ENCODE results near the gene ZNF483. TPM values are rescaled to one million over a fixed set of nuclear protein-coding genes. Genes with fewer than 3 reads are reported as not detected.

ZNF483 gene
- total and polyA plus RNA-seq, 9 of the 15 experiments (the other 6 are each of a cell fraction or from before 2014, with no cell fraction given), result 0.04 to 1.0 (median 0.38) TPM

- TF ChIP-seq ZNF609 (CRISPR knock-in tag; IDR thresholded peaks at IDR 0.05; ENCODE audit: borderline replicate concordance), result no peak
- no peak for TF ChIP-seq THRB (CRISPR knock-in tag; conservative IDR thresholded peaks at IDR 0.05)
- no peak for TF ChIP-seq ZNF274 (IDR thresholded peaks at IDR 0.05; ENCODE audit: borderline replicate concordance, low read depth, low read length)
- peak; percentile 39; the same call in 1 of the 2 replicates for TF ChIP-seq TOE1 (IDR thresholded peaks at IDR 0.05; ENCODE audit: borderline replicate concordance)
- no peak for TF ChIP-seq TOE1 (CRISPR knock-in tag; IDR thresholded peaks at IDR 0.05; ENCODE audit: borderline replicate concordance, low read depth)
- no peak for TF ChIP-seq IRF2 (CRISPR knock-in tag; IDR thresholded peaks at IDR 0.05)
- TF ChIP-seq USF2 (CRISPR knock-in tag; IDR thresholded peaks at IDR 0.05), result no peak
- TF ChIP-seq BCLAF1 (IDR thresholded peaks at IDR 0.05; ENCODE audit: borderline replicate concordance in 1 of 2, control insufficient read depth in 1 of 2, low read depth in 2 of 2, low read length in 1 of 2), result no peak
- 0 out of 2 replicates have a peak, but pooled peaks have one; percentile 9 for TF ChIP-seq ERF (CRISPR knock-in tag; IDR thresholded peaks at IDR 0.05)
- TF ChIP-seq ARID3B (CRISPR knock-in tag; IDR thresholded peaks at IDR 0.05; ENCODE audit: borderline replicate concordance), result no peak
- peak; percentile 88 for TF ChIP-seq RBFOX2 (IDR thresholded peaks at IDR 0.05; ENCODE audit: low read depth, low read length)
- no peak for TF ChIP-seq OTX1 (CRISPR knock-in tag; IDR thresholded peaks at IDR 0.05)
These were observed 42.1 kb upstream of the ZNF483 start (continued) for GRCh38 chr9:111482694-111483438.

Measured in K562 (cell line).